Activated T-cell treated with anti-CD3 and anti-CD28 coated beads, Interleukin-2, amount 50 U/mL, for 72 hours (primary cell): ENCODE data around the gene CEP131. TPM values are rescaled to one million over a fixed set of nuclear protein-coding genes. Genes with fewer than 3 reads are reported as not detected.

ENCODE experiments used
- ATAC-seq, 2 donors: fragments of 150-1000 bp; cut with Tn5 transposase; replicated peaks in 1 of 2; 2 replicates each; pipeline ENCODE4 v1.10.0; 2021; ENCODE audit warnings: moderate library complexity in 2 of 2, mild to moderate bottlenecking in 1 of 2
- DNase-seq, 2 donors: peaks; one replicate each; pipeline ENCODE4 v3.0.0; 2021 to 2022; ENCODE audit warnings: mixed read lengths in 1 of 2
- H3K27ac Mint-ChIP-seq: one replicate; pipeline ENCODE4 v1.8.0; 2022; ENCODE audit warnings: mild to moderate bottlenecking, moderate library complexity, mixed read lengths
- H3K27me3 Mint-ChIP-seq: one replicate; pipeline ENCODE4 v1.8.0; 2022; ENCODE audit warnings: low read depth, mixed read lengths
- H3K36me3 Mint-ChIP-seq, 2 donors: one replicate each; pipeline ENCODE4 v1.8.0; 2022; ENCODE audit warnings: mixed read lengths in 2 of 2, mild to moderate bottlenecking in 1 of 2; ENCODE audit not compliant: insufficient read depth in 2 of 2
- H3K4me1 Mint-ChIP-seq: one replicate; pipeline ENCODE4 v1.8.0; 2022; ENCODE audit warnings: low read depth, mixed read lengths
- H3K4me3 Mint-ChIP-seq, 2 donors: one replicate each; pipeline ENCODE4 v1.8.0; 2022; ENCODE audit warnings: mild to moderate bottlenecking in 2 of 2, mixed read lengths in 2 of 2, moderate library complexity in 2 of 2
- H3K9me3 Mint-ChIP-seq, 2 donors: one replicate each; pipeline ENCODE4 v1.8.0; 2022; ENCODE audit warnings: mixed read lengths in 2 of 2
- total RNA-seq, 2 donors: library from RNA; stranded (reverse); gene quantifications; one replicate each; pipeline ENCODE4 v1.2.3, GENCODE V29; 2022

CEP131 gene
- total RNA-seq, 2 donors from 2014 or later: 8.1 to 11.4 TPM

DNA sequence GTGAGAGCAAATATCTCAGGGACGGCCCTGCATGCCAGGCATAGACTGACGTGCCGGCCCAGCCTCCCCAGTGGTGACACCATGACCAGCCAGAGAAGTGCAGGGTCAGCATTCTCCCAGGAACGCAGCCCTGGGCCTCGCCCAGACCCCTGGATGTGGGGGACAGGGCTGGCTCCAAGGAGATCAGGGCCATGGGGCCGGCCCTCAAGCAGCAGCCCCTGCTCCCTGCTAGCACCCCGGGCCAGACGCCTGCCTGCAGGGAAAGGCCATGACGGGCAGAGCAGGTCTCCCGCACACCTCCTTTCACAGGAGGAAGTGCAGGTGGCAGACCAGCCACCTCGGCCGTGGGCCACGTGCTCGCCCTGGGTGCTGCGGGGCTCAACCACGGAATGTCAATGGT is 25.9 kb upstream of the CEP131 start:
- Mint-ChIP-seq H3K9me3 (no peaks in the 10 kb centered on the region), H3K27ac (no peak overlapping the region), H3K4me3 (no peak overlapping the region), H3K27me3 (no peaks in the 10 kb centered on the region), H3K4me1 (peaks cover 14% of the 10 kb centered on the region), H3K36me3 (peaks cover 5 to 7% of the 10 kb centered on the region in 2 donors)
- no peak for DNase-seq
- no peak for ATAC-seq

DNA sequence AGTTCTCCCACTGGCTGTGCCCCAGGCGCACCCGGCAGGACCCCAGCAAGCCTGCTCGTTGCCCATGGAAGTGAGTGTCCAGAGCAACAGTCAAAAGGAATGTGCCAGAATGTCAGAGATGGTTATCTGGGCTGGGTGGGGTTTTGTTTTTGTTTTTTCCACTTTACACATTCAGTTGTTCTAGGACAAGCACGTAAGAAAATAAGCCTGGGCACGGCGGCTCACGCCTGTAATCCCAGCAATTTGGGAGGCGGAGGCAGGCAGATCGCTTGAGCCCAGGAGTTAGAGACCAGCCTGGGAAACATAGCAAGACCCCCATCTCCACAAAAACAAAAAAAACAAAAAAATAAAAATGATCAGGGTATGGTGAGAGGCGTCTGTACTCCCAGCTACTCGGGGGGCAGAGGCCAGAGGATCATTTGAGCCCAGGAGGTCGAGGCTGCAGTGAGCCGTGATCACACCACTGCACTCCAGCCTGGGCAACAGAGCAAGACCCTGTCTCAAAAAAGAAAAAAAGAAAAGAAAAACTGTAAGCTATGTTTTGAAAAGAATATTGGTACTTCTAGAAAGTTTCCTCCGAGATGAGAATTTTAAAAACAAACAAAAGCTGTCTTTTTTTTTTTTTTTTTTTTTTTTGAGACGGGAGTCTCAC is 24.7 kb upstream of the CEP131 start:
- no peak overlapping the region for H3K27ac Mint-ChIP-seq
- H3K4me3 Mint-ChIP-seq: no peak overlapping the region
- H3K27me3 Mint-ChIP-seq: no peaks in the 10 kb centered on the region
- peaks cover 0 to 5% of the 10 kb centered on the region in 2 donors for H3K36me3 Mint-ChIP-seq
- peaks cover 8% of the 10 kb centered on the region for H3K4me1 Mint-ChIP-seq
- DNase-seq (no peak), ATAC-seq (no peak)
- H3K9me3 Mint-ChIP-seq: no peaks in the 10 kb centered on the region

DNA sequence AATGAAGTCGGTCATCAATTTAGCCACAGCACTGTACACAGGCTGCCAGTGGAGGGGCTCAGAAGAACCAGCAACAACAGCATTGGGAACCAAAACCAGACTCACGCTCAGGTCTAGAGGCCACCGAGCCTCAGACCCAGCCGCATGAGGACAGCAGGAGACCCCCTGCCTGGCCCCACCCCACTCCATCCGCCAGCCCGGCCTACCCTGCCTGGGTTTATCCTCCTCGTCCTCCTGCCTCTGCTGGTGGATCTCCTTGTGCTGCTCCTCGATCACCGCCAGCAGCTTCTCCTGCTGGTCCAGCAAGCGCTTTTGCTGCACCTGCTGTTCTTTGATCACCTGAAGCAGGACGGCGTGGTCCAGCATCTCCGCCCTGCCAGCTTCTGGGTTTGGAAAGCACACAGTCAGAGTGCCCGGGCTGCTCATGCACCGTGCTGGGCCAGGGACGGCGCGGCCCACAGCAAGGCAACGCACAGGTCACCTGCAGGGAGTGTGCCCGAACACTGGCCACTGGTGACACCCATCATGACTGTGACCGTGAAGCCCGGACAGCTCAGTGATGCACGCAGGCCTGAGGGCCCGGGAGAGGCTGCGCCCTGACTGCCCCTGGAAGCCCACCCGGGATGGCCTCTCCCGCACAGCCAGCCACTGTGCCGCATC is 24.0 kb upstream of the CEP131 start:
- H3K27me3 Mint-ChIP-seq: no peaks in the 10 kb centered on the region
- peaks cover 0 to 3% of the 10 kb centered on the region in 2 donors for H3K36me3 Mint-ChIP-seq
- H3K9me3 Mint-ChIP-seq: no peaks in the 10 kb centered on the region
- no peak overlapping the region for H3K4me3 Mint-ChIP-seq
- ATAC-seq (no peak), DNase-seq (no peak)
- no peak overlapping the region for H3K27ac Mint-ChIP-seq
- H3K4me1 Mint-ChIP-seq: peaks cover 14% of the 10 kb centered on the region

DNA sequence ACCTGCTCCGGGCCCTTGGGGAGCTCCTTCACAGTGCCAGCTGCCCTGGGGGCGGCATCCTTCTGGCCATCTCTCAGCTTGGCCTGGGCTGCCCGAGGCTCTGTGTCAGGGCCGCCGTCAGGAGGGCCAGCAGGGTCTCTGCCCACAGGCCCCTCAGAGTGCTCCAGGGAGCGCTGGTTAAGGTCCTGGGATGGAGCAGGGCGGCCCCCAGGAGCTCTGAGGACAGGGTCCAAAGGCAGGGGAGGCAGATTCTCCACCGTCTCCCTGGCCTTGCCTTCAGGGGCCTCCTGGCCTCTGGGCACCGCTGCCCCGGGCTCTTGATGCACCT is 23.5 kb upstream of the CEP131 start:
- DNase-seq: no peak
- H3K27ac Mint-ChIP-seq: no peak overlapping the region
- H3K36me3 Mint-ChIP-seq: peaks cover 0 to 3% of the 10 kb centered on the region in 2 donors
- no peak overlapping the region for H3K4me3 Mint-ChIP-seq
- H3K9me3 Mint-ChIP-seq: no peaks in the 10 kb centered on the region
- ATAC-seq: no peak
- H3K27me3 Mint-ChIP-seq: no peaks in the 10 kb centered on the region
- peaks cover 19% of the 10 kb centered on the region for H3K4me1 Mint-ChIP-seq

DNA sequence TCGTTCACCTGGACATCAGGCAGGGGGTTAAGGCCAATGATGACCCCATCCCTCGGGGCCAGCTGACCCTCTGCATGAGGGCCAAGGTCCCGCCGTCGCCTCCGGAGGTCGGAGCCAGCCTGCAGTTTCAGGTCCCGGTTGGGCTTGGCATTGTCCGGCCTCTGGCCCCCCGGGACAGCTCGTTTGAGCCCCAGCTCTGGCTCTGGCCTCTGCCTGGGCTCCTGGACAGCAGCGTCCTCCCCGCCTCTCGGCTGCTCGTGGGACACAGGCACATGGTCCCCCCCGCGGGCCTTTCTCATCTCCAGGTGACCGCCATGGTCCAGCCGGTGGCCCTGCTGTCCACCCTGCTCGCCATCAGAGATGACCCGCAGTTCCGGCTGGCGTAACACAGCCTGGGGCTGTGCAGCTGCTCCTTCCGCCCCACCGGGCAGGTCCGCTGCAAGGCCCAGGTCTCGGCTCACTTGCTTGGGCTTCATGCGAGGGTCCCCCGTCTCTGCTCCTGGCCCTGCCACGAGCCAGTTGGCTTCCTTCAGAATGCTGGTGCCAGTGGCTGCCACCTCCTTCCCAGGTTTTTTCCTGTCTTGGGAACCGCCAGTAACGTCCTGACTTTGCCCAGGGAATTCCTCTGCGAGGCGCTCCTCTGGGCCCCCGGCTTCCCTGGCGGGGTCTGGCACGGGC is 23.0 kb upstream of the CEP131 start:
- Mint-ChIP-seq H3K27me3 (no peaks in the 10 kb centered on the region), H3K27ac (no peak overlapping the region), H3K4me1 (peaks cover 24% of the 10 kb centered on the region), H3K4me3 (no peak overlapping the region), H3K36me3 (peaks cover 0 to 4% of the 10 kb centered on the region in 2 donors), H3K9me3 (no peaks in the 10 kb centered on the region)
- DNase-seq: no peak
- ATAC-seq: no peak

DNA sequence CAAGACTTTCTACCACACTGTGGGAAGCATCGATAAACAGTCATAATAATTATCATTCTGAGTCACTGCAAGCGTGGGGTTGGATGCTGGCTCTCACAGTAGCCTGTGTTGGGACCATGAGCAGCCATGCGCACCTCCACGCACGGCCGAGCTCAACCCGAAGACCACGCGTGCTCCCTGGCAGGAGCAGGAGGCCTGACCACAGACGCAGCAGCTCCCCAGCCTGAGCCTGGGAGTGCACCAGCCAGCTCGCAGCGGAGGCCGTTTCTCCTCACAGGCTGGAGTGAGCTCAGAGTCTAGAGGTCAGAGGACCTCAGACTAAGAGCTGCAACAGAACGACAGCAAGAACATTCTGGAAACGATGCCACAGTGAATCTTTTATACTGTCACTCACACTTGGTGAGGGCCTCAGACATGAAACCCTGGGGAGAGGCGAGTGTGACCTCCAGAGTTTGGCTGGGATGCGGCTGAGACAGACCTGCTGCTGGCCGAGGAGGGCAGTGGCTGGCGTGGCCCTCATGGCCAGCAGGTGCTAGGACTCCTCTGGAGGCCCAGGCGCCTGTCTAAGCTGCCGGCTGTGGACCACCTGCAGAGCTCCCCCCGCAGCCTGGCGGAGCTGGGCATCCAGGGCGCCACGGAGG is 22.4 kb upstream of the CEP131 start:
- Mint-ChIP-seq H3K4me3 (no peak overlapping the region), H3K27me3 (no peaks in the 10 kb centered on the region), H3K27ac (peak overlapping the region; percentile 54), H3K9me3 (no peaks in the 10 kb centered on the region), H3K36me3 (peaks cover 0 to 6% of the 10 kb centered on the region in 2 donors), H3K4me1 (peaks cover 31% of the 10 kb centered on the region)
- DNase-seq (no peak), ATAC-seq (peak; percentile 18 to 71)

DNA sequence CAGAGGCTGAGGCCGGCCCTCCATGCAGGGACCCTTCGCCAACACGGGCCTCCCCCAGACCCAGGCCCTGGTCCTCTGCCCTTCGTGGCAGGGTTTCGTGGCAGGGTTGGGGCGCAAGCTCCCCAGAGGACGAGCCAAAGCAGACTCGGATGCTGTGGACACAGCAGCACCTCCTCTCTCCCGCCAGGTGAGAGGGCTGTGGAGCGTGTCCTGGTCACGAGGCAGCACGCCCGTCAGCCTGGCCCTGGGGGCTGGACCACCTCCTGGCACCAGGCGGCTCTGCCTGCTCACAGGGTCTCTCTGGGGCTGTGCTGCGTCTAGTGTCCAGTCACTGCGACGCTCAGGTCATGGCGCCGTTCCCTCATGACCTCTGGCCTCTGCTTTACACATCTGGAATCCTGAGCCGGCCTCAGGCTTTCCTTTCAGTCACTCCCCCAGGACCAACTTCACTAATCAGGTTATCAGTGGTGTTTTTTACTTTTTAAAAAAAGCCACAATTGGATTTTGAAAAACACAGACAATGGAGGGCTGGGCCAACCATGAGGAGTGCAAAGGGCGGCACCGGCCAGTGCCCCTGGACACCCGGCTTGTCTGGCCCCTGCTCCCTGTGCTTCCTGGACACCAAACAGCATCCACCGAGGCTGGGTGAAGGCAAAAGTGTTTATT is 21.7 kb upstream of the CEP131 start:
- peak overlapping the region; percentile 54 for H3K27ac Mint-ChIP-seq
- no peaks in the 10 kb centered on the region for H3K9me3 Mint-ChIP-seq
- H3K27me3 Mint-ChIP-seq: no peaks in the 10 kb centered on the region
- ATAC-seq (no peak), DNase-seq (no peak)
- no peak overlapping the region for H3K4me3 Mint-ChIP-seq
- H3K4me1 Mint-ChIP-seq: peaks cover 35% of the 10 kb centered on the region
- H3K36me3 Mint-ChIP-seq: peaks cover 0 to 7% of the 10 kb centered on the region in 2 donors

DNA sequence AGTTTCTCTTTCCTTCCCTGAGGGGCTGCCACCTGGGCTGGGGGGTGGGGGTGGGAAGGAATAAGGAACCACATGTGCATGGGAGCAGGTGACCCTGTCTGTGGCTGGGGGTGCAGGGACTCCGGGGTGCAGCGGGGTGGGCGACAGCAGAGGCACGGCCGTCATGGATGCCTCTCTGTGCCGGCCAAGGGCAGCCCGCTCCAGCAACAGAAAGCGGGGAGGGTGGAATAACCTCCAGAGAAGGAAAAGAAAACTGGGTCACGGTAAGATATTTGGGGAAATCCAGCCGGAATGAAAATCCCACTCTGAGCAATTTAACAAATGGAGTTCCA is 20.5 kb upstream of the CEP131 start:
- no peak overlapping the region for H3K4me3 Mint-ChIP-seq

DNA sequence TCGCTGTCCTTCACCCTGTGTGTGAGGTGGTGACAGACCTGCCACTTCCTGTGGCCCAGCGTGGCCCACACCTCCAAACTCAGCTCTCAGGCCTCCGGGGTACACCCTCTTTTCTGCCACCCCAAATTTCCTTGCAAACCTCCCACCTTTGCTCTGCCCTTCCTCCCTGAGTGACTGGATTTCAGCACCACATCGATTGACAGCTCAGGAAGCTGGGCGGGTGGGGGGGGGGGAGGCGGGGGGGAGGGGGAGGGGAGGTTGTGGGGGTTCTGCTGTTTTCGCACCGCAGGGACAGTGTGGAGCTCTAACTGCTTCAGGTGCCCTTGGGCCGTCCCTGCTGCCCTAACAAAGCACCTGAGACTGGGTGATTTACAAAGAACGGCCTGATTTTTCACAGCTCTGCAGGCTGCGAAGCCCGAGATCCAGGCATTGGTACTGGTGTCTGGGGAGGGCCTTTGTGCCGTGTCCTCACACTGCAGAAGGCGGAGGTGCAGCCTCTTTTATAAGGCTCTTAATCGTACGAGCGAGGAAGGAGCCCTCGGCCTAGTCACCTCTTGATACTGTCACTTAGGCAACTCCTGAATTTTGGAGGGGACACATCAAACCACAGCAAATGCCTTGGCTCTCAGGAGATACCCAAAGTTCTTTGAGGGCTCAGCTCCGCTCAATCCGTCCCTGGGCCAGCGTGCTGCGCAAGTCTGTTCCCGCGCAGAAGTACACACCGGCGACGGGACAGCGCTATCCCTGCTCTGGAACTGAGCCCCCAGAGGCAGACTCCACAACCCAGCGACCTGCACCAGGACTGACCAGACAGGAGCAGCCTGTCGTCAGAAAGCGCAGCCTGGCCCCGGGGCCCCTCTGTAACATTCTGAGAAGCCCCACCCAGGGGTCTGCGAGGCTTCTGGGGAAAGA is 19.9 kb upstream of the CEP131 start:
- no peak for DNase-seq
- peaks cover 38% of the 10 kb centered on the region for H3K4me1 Mint-ChIP-seq
- H3K4me3 Mint-ChIP-seq: peak overlapping the region in 1 of 2 donors; percentile 56
- H3K27ac Mint-ChIP-seq: no peak overlapping the region
- no peak for ATAC-seq
- no peaks in the 10 kb centered on the region for H3K27me3 Mint-ChIP-seq
- H3K9me3 Mint-ChIP-seq: no peaks in the 10 kb centered on the region
- H3K36me3 Mint-ChIP-seq: peaks cover 2 to 7% of the 10 kb centered on the region in 2 donors

More for the DNA sequence above, 20.5 kb upstream of the CEP131 start:
- ATAC-seq (no peak), DNase-seq (no peak)
- peaks cover 35% of the 10 kb centered on the region for H3K4me1 Mint-ChIP-seq
- no peaks in the 10 kb centered on the region for H3K27me3 Mint-ChIP-seq
- H3K27ac Mint-ChIP-seq: no peak overlapping the region
- H3K9me3 Mint-ChIP-seq: no peaks in the 10 kb centered on the region
- H3K36me3 Mint-ChIP-seq: peaks cover 2 to 7% of the 10 kb centered on the region in 2 donors

DNA sequence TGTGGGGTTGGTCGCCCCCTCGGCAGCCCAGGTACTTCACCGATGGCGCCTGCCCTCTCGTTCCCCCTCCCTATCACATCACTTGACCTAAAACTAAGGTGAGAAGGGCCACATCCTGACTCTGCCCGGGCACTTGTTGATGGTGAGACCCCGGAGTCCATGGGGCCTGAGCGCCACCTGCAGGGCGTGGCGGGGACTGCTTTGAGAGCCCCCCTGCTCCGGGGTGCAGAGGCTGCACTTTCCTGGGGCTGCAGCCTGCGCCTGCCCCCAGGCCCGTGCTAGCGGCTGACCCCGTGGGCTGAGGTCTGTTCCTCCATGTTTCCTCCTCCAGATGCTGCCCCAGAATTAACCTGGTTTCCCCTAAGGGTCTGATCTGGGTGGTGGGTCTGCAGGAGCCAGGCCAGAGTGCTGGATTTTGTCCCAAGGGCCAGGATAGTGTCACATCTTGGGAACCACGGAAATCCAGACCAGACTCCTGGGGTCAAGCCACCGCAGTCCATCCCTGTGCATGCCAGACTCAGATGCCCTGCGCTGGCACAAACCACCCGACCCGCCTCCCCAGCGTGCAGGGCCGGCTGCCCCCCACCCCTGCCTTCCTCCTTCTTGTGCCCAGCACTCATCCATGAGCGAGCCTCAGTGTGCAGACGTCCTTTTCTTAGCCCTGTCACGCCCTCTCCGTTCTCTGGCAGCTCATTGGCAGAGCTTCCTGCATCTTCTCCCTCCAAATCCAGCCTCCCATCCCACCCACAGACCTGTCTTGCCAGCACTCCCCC is 19.1 kb upstream of the CEP131 start:
- ATAC-seq (no peak), DNase-seq (peak; percentile 71 to 81)
- H3K9me3 Mint-ChIP-seq: no peaks in the 10 kb centered on the region
- H3K4me1 Mint-ChIP-seq: peaks cover 46% of the 10 kb centered on the region
- peak overlapping the region; percentile 26 to 56 for H3K4me3 Mint-ChIP-seq
- no peaks in the 10 kb centered on the region for H3K27me3 Mint-ChIP-seq
- H3K27ac Mint-ChIP-seq: peak overlapping the region; percentile 38
- peaks cover 2 to 7% of the 10 kb centered on the region in 2 donors for H3K36me3 Mint-ChIP-seq

DNA sequence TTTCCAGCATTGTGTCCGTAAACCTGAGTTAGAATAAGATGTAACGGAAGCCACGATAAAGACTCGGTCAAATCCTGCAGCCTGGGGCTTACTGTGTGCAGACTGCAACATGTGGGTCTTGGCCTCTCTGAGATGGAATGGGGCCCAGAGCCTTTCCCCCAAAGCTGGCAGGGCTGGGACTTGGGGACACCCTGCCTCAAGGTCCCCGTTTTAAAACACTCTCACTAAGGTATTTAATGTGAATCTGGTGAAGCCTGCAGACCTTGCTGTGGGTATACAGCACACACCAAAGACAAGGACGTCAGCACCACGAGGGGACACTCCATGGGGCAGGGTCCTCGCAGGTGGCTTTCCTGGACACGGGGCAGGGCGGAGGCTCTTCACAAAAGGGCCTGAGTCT is 18.4 kb upstream of the CEP131 start:
- H3K36me3 Mint-ChIP-seq: peaks cover 2 to 7% of the 10 kb centered on the region in 2 donors
- H3K4me1 Mint-ChIP-seq: peaks cover 46% of the 10 kb centered on the region
- no peak overlapping the region for H3K27ac Mint-ChIP-seq
- no peak for ATAC-seq
- no peaks in the 10 kb centered on the region for H3K9me3 Mint-ChIP-seq
- no peak for DNase-seq
- H3K4me3 Mint-ChIP-seq: peak overlapping the region; percentile 26 to 94
- no peaks in the 10 kb centered on the region for H3K27me3 Mint-ChIP-seq

DNA sequence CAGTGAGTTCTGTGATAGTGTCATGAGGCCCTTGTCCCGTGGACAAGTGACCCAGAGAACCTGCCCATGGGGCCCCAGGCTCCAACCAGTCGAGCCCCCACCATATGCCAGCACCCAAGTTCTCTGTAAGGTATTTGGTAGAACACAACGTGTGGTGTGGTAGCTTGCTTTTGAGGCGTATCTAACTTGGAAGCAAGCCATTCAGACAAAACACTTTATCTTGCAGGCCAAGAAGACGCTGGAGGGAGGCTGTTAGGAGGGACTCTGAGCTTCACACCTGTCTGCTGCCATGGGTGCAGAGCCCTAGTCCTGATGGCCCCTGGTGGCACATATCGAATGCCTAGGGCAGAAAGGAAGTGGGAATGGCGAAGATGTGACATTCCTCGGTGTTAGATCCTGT is 18.0 kb upstream of the CEP131 start:
- Mint-ChIP-seq H3K4me1 (peaks cover 46% of the 10 kb centered on the region), H3K27me3 (no peaks in the 10 kb centered on the region), H3K9me3 (no peaks in the 10 kb centered on the region), H3K4me3 (peak overlapping the region; percentile 94), H3K36me3 (peaks cover 2 to 7% of the 10 kb centered on the region in 2 donors), H3K27ac (no peak overlapping the region)
- DNase-seq (no peak), ATAC-seq (no peak)
